GM23338 (cell line): ENCODE results near the gene ZBTB7B.

Source experiments
- CREB1 ChIP-seq: fragments of 250-450 bp; sonication (Bioruptor Pico); IDR thresholded peaks from 2 replicates; pipeline ENCODE4 v1.5.0; 2020; ENCODE audit warnings: low read depth, mild to moderate bottlenecking, moderate library complexity
- CTCF ChIP-seq, 2 experiments: fragments of 200-600 bp in 1 of 2; sonication (generic) in 1 of 2; conservative IDR thresholded peaks; 2 replicates each; pipeline versions ENCODE4 v1.5.1 to v1.6.1; 2016 to 2017; ENCODE audit warnings: antibody characterized with exemption in 2 of 2, low read depth in 2 of 2, mild to moderate bottlenecking in 2 of 2, moderate library complexity in 1 of 2
- ETS1 ChIP-seq: IDR thresholded peaks from 2 replicates; pipeline ENCODE4 v1.6.1; 2016; ENCODE audit warnings: antibody characterized with exemption
- EZH2 ChIP-seq: fragments of 200-600 bp; sonication (generic); IDR thresholded peaks from one replicate; pipeline ENCODE4 v1.8.0; 2017; ENCODE audit warnings: antibody characterized with exemption, mild to moderate bottlenecking, low read depth; ENCODE audit not compliant: unreplicated experiment
- EZH2phosphoT487 ChIP-seq: fragments of 200-600 bp; sonication (generic); IDR thresholded peaks from one replicate; pipeline ENCODE4 v1.8.1; 2018; ENCODE audit warnings: antibody characterized with exemption; ENCODE audit not compliant: unreplicated experiment
- JUNB ChIP-seq: IDR thresholded peaks from one replicate; pipeline ENCODE4 v1.6.1; 2016; ENCODE audit warnings: antibody characterized with exemption; ENCODE audit not compliant: unreplicated experiment
- NANOG ChIP-seq: IDR thresholded peaks from 2 replicates; pipeline ENCODE4 v1.6.1; 2016; ENCODE audit warnings: antibody characterized with exemption, borderline replicate concordance
- POLR2AphosphoS5 ChIP-seq: IDR thresholded peaks from 2 replicates; pipeline ENCODE4 v1.6.1; 2016; ENCODE audit warnings: antibody characterized with exemption, low read depth
- REST ChIP-seq: IDR thresholded peaks from one replicate; pipeline ENCODE4 v1.6.1; 2018; ENCODE audit warnings: antibody characterized with exemption; ENCODE audit not compliant: unreplicated experiment
- ZNF331 ChIP-seq: fragments of 250-450 bp; sonication (Bioruptor Pico); IDR thresholded peaks from 2 replicates; pipeline ENCODE4 v1.5.0; 2020; ENCODE audit warnings: low read depth, mild to moderate bottlenecking, moderate library complexity

GRCh38 chr1:154989195-154989860 lies 13.3 kb upstream of the ZBTB7B start:
- TF ChIP-seq EZH2: no peak
- TF ChIP-seq NANOG: no peak
- TF ChIP-seq CTCF (conservative IDR thresholded peaks at IDR 0.05; ENCODE audit: low read depth in 2 of 2): no peak
- TF ChIP-seq JUNB: no peak
- no peak for TF ChIP-seq CREB1 (CRISPR knock-in tag)
- TF ChIP-seq EZH2phosphoT487: no peak
- no peak for TF ChIP-seq POLR2AphosphoS5
- no peak for TF ChIP-seq REST
- no peak for TF ChIP-seq ZNF331
- TF ChIP-seq ETS1: no peak
